Subcutaneous abdominal adipose tissue (tissue), 5 donors: ENCODE measurements around the gene ROBO3.

ENCODE experiments used
- H3K27ac ChIP-seq: one replicate; pipeline ENCODE4 v1.7.0; 2013; ENCODE audit warnings: low read depth, mild to moderate bottlenecking, inconsistent platforms, low read length, moderate library complexity
- H3K27me3 ChIP-seq, 5 donors: one replicate each; pipeline ENCODE4 v1.7.0; 2013; ENCODE audit warnings: low read length in 5 of 5, inconsistent platforms in 1 of 5; ENCODE audit not compliant: control insufficient read depth in 5 of 5, insufficient read depth in 4 of 5
- H3K36me3 ChIP-seq, 5 donors: one replicate each; pipeline ENCODE4 v1.7.0; 2013; ENCODE audit warnings: low read length in 5 of 5; ENCODE audit not compliant: control insufficient read depth in 5 of 5, insufficient read depth in 5 of 5
- H3K4me1 ChIP-seq, 5 donors: one replicate each; pipeline ENCODE4 v1.7.0; 2013; ENCODE audit warnings: low read length in 5 of 5, mild to moderate bottlenecking in 3 of 5, moderate library complexity in 1 of 5; ENCODE audit not compliant: control insufficient read depth in 5 of 5, insufficient read depth in 5 of 5
- H3K4me3 ChIP-seq, 5 donors: one replicate each; pipeline ENCODE4 v1.7.0; 2013; ENCODE audit warnings: low read length in 5 of 5, low read depth in 1 of 5
- H3K9ac ChIP-seq, 5 donors: one replicate each; pipeline ENCODE4 v1.7.0; 2013; ENCODE audit warnings: low read length in 5 of 5, mild to moderate bottlenecking in 4 of 5, moderate library complexity in 3 of 5
- H3K9me3 ChIP-seq, 5 donors: one replicate each; pipeline ENCODE4 v1.7.0; 2013; ENCODE audit warnings: low read length in 5 of 5; ENCODE audit not compliant: control insufficient read depth in 5 of 5
- donor health status: healthy.
- donor health status: healthy.
- donor health status: healthy.
- donor health status: healthy.
- donor health status: healthy.

Gene ROBO3

DNA sequence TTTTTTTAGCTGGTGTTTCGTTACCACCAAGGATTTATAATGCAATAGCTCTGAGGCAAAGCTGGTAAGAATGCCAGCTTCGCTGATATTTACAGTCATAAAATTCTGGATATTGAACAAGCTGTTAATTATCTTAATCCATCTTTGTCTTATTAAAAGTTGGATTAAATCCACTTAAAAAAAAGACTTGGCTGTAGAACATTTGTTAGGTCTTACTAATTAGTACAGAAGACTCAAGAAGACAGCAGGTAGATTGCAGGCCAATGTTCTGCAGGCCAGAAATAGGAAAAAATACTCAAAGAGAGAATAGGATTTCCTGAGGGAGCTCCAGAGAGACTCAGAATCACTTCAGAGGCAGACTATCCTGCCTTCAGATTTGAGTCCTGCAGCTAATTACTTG, 24.9 kb downstream of the ROBO3 start:
- peak overlapping the region; percentile 56 for H3K27ac ChIP-seq

DNA sequence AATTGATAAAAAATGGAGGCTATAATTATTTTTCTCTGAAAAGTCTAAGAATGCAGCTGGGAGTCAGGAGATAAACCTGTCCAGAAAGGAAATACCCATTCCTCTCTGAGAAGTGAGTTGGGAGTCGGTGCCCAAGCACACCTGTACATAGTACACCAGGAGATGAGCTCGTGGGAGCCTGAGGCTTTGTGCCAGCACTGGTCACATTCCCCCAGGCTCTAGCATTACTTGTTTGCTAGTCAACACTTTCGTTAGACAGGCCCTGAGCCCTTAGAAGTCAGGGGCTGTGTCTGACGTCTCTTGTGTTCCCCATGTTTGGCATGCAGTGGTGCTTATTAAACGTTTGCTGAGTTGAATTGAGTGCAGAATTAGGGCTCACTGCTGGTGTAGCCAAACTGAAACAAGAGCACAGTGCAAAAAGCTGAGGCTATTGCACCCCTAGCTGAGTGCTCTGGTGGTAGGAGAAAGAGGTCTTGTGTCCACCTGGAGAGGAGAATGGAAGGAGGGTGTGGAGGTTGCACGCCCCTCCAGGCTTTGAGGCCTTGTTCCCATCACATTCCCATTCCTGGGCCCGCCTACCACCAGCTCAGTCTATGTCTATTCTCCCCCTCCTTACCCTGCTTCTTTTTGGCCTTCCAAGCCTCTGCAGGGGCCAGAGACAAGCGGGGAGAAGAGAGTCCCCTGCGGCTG, 25.6 kb downstream of the ROBO3 start:
- Histone ChIP-seq H3K36me3 (peaks cover 0 to 47% (median 31%) of the 10 kb centered on the region in 5 donors), H3K27me3 (no peaks in the 10 kb centered on the region), H3K9me3 (no peaks in the 10 kb centered on the region), H3K27ac (peak overlapping the region; percentile 56), H3K4me3 (peak overlapping the region in 1 of 5 donors; percentile 2), H3K9ac (no peak overlapping the region), H3K4me1 (peaks cover 45 to 94% (median 84%) of the 10 kb centered on the region in 5 donors)

More for the DNA sequence above, 24.9 kb downstream of the ROBO3 start:
- Histone ChIP-seq H3K9me3 (no peaks in the 10 kb centered on the region), H3K36me3 (peaks cover 0 to 48% (median 34%) of the 10 kb centered on the region in 5 donors), H3K4me1 (peaks cover 45 to 94% (median 78%) of the 10 kb centered on the region in 5 donors), H3K4me3 (no peak overlapping the region), H3K27me3 (no peaks in the 10 kb centered on the region), H3K9ac (no peak overlapping the region)

DNA sequence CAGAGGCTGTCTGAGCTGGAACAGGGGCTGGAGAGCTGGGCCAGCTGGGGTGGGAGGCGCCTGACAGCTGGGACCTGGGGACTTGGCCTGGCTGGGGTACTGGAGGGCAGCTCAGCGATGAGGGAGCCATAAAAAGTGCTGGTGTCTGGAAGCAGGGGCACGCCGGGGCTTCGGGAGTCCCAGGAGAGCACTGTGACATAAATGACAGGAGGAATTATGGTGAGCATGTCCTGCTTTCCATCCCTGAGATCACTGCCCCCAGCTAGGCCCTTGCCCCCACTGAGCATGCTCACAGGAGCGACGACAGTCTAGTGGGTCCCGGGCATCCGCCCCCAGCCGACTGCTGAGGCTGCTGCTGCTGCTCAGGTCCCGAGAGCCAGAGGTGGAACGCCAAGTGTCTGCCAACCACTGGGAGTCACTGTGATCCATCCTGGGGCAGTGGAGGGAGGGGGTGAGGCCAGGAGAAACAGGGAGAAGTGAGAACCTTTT, 26.2 kb downstream of the ROBO3 start:
- Histone ChIP-seq H3K27ac (peak overlapping the region; percentile 19), H3K9me3 (no peaks in the 10 kb centered on the region), H3K36me3 (peaks cover 0 to 52% (median 28%) of the 10 kb centered on the region in 5 donors), H3K27me3 (no peaks in the 10 kb centered on the region), H3K4me3 (peak overlapping the region in 1 of 5 donors; percentile 22), H3K4me1 (peaks cover 45 to 99% (median 90%) of the 10 kb centered on the region in 5 donors), H3K9ac (no peak overlapping the region)

DNA sequence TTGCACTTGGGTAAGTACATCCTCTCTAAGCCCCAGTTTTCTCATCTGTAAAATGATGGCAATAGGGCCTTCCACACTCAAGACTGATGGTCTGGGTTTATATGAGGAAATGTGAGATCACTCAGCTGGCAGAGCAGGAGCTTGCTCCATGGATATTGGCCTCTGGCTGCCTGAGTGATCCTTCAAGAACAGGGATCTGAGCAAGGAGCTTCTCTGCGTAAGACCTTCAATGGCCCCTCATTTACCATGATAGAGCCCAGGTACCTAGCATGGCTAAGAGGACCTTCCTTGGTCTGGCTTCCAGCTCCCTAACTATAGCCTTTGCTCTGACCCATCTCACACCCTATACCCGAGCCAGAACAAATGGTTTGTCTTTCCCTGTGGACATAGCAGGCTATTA, 26.9 kb downstream of the ROBO3 start:
- no peak overlapping the region for H3K9ac ChIP-seq
- peaks cover 0 to 45% (median 24%) of the 10 kb centered on the region in 5 donors for H3K36me3 ChIP-seq
- H3K27ac ChIP-seq: peak overlapping the region; percentile 19
- no peak overlapping the region for H3K4me3 ChIP-seq
- H3K9me3 ChIP-seq: no peaks in the 10 kb centered on the region
- peaks cover 48 to 100% (median 97%) of the 10 kb centered on the region in 5 donors for H3K4me1 ChIP-seq
- H3K27me3 ChIP-seq: no peaks in the 10 kb centered on the region

DNA sequence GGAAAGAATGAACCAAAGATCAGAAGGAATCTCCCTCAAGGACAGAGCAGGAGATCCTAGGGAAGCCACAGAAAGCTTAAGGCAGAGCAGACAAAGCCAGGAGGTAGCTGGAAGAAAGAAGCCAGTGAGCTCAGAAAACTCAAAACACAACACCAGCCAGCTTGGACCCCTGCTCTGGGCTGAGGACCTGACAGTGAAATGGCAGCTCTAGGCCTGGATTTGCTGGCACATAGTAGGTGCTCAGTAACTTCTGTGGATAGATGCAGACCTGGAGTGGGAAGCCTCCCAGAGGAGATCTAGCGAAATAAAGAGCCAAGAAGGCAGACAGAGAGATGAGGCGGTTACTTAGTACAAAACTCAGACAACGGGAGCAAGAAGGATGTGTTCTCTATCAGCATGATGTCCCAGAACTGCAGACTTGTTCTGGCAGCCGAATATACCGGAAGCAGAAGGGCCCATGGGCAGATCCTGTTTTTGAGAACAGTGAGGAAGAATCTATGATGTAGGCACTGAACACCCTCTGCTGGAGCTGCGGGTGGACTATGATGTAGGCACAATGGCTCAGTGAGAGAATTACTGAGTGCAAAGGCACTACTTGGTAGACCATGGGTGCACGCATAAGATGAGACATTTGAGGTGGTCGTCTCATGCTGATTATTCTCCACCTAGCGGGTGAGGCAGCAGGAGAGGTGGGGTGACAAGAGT, 27.7 kb downstream of the ROBO3 start:
- no peaks in the 10 kb centered on the region for H3K27me3 ChIP-seq
- peaks cover 0 to 45% (median 19%) of the 10 kb centered on the region in 5 donors for H3K36me3 ChIP-seq
- peaks cover 48 to 100% (median 99%) of the 10 kb centered on the region in 5 donors for H3K4me1 ChIP-seq
- peak overlapping the region; percentile 41 for H3K27ac ChIP-seq
- H3K9ac ChIP-seq: no peak overlapping the region
- no peaks in the 10 kb centered on the region for H3K9me3 ChIP-seq
- peak overlapping the region in 3 of 5 donors; percentile 19 to 85 (median 39) for H3K4me3 ChIP-seq

- peak overlapping the region in 4 of 5 donors; percentile 37 to 85 (median 56) for H3K4me3 ChIP-seq
- peaks cover 41 to 100% (median 99%) of the 10 kb centered on the region in 5 donors for H3K4me1 ChIP-seq
- peak overlapping the region in 1 of 5 donors; percentile 95 for H3K9ac ChIP-seq
Observed at GRCh38 chr11:124893781-124894401, 28.7 kb downstream of the ROBO3 start.

GRCh38 chr11:124894606-124895430, 29.6 kb downstream of the ROBO3 start:
- peaks cover 0 to 43% (median 19%) of the 10 kb centered on the region in 5 donors for H3K36me3 ChIP-seq
- peak overlapping the region in 4 of 5 donors; percentile 37 to 85 (median 76) for H3K4me3 ChIP-seq
- no peaks in the 10 kb centered on the region for H3K9me3 ChIP-seq
- no peaks in the 10 kb centered on the region for H3K27me3 ChIP-seq
- H3K4me1 ChIP-seq: peaks cover 45 to 100% (median 98%) of the 10 kb centered on the region in 5 donors
- peak overlapping the region in 3 of 5 donors; percentile 23 to 95 (median 67) for H3K9ac ChIP-seq
- peak overlapping the region; percentile 91 for H3K27ac ChIP-seq

More at GRCh38 chr11:124893781-124894401, 28.7 kb downstream of the ROBO3 start:
- H3K27me3 ChIP-seq: no peaks in the 10 kb centered on the region
- no peaks in the 10 kb centered on the region for H3K9me3 ChIP-seq
- H3K36me3 ChIP-seq: peaks cover 0 to 45% (median 19%) of the 10 kb centered on the region in 5 donors
- H3K27ac ChIP-seq: peak overlapping the region; percentile 91

DNA sequence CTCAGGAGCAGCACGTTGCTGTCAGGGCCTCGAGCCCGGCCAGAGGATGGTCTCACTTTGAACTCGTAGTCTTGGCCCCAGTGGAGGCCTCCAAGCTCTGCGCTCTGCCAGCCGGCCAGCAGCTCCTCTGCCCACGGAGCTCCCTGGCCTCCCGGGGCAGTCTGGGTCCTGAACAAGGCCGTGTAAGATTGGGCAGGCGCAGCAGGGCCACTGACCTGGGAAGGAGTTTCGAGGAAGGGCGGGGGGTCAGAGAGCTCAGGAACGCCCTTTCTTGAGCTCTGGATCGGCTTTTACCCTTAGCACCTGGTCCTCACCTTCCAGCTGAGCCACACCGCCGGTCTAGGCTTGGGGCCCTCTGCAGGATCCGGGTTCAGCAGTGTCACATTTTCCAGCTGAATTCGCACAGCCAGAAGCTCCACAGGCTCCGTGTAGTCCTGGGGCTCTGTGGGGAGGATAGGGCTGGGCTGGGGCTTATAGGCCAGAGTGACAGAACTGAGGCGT, 30.3 kb downstream of the ROBO3 start:
- H3K9me3 ChIP-seq: no peaks in the 10 kb centered on the region
- peak overlapping the region; percentile 91 for H3K27ac ChIP-seq
- H3K36me3 ChIP-seq: peaks cover 0 to 42% (median 19%) of the 10 kb centered on the region in 5 donors
- H3K27me3 ChIP-seq: no peaks in the 10 kb centered on the region
- peak overlapping the region in 4 of 5 donors; percentile 51 to 85 (median 76) for H3K4me3 ChIP-seq
- peaks cover 48 to 100% (median 91%) of the 10 kb centered on the region in 5 donors for H3K4me1 ChIP-seq
- peak overlapping the region in 4 of 5 donors; percentile 23 to 95 (median 58) for H3K9ac ChIP-seq
